ENCODE data around the gene SLC22A3.
"Not testable (repeated sequence)": the region's sequence is repeated elsewhere in the genome, so short reads cannot be mapped to it uniquely, and the experiment has no call there.

Gene SLC22A3

GRCh38 chr6:160374836-160375560, 26.8 kb downstream of the SLC22A3 start:
- FAIRE-seq: no peak

- no peak for FAIRE-seq
These were observed 27.4 kb downstream of the SLC22A3 start for GRCh38 chr6:160375561-160375949.

- no peak for FAIRE-seq
These were observed 28.3 kb downstream of the SLC22A3 start for GRCh38 chr6:160376445-160376844.

- no peak for FAIRE-seq
These were observed 30.0 kb downstream of the SLC22A3 start for GRCh38 chr6:160378218-160378617.

GRCh38 chr6:160378882-160379281, 30.7 kb downstream of the SLC22A3 start:
- no peak for FAIRE-seq

- FAIRE-seq: no peak
These were observed 31.3 kb downstream of the SLC22A3 start for GRCh38 chr6:160379466-160379865.

- FAIRE-seq: no peak
These were observed 34.8 kb downstream of the SLC22A3 start for GRCh38 chr6:160382946-160383345.

- FAIRE-seq: no peak
These were observed 38.8 kb downstream of the SLC22A3 start for GRCh38 chr6:160386869-160387530.

GRCh38 chr6:160387916-160388643, 39.9 kb downstream of the SLC22A3 start:
- no peak for FAIRE-seq

- no peak for FAIRE-seq
These were observed 40.7 kb downstream of the SLC22A3 start for GRCh38 chr6:160388922-160389321.

- FAIRE-seq: no peak
These were observed 43.4 kb downstream of the SLC22A3 start for GRCh38 chr6:160391419-160392116.

GRCh38 chr6:160393442-160393841, 45.3 kb downstream of the SLC22A3 start:
- not testable (repeated sequence) for FAIRE-seq

- FAIRE-seq: no peak
These were observed 45.9 kb downstream of the SLC22A3 start for GRCh38 chr6:160393891-160394653.

- FAIRE-seq: no peak
These were observed 46.5 kb downstream of the SLC22A3 start for GRCh38 chr6:160394654-160395035.

- no peak for FAIRE-seq
These were observed 47.0 kb downstream of the SLC22A3 start for GRCh38 chr6:160395187-160395586.

- no peak for FAIRE-seq
These were observed 48.1 kb downstream of the SLC22A3 start for GRCh38 chr6:160396292-160396691.

- no peak for FAIRE-seq
These were observed 50.6 kb downstream of the SLC22A3 start for GRCh38 chr6:160398674-160399271.

GRCh38 chr6:160400446-160400845, 52.3 kb downstream of the SLC22A3 start:
- FAIRE-seq: no peak

GRCh38 chr6:160408528-160408927, 60.4 kb downstream of the SLC22A3 start:
- no peak for FAIRE-seq

GRCh38 chr6:160412993-160413392, 64.8 kb downstream of the SLC22A3 start:
- FAIRE-seq: no peak

GRCh38 chr6:160417146-160417545, 69.0 kb downstream of the SLC22A3 start:
- no peak for FAIRE-seq

- FAIRE-seq: no peak
These were observed 69.4 kb downstream of the SLC22A3 start for GRCh38 chr6:160417550-160417949.
